GM21717 (cell line): ENCODE results near the gene LINC00237.

Experiments
- ATAC-seq: cut with Tn5 transposase; IDR thresholded peaks from one replicate; pipeline ENCODE4 v1.9.1; 2021; ENCODE audit warnings: mild to moderate bottlenecking, moderate library complexity; ENCODE audit not compliant: unreplicated experiment

Gene LINC00237

DNA sequence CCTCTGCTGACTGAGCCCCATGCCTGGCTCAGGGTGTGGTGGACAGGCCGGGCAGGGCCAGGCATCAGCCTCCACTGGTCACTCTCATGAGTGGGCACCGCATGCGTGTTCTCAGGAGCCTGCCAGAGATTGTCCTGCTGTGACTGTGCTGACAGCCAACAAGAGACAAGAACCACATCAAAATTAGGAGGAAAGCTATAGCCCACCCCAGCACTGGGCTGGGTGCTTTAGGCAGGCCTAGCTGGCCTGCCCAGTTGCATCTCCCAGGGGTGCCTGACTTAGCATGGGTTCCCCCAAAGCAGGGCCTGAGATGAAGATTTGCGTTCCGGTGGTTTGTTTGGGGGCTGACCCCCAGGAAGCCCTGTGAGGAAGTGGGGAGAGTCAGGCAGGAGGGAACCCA, 53.9 kb downstream of the LINC00237 start:
- no peak for ATAC-seq

DNA sequence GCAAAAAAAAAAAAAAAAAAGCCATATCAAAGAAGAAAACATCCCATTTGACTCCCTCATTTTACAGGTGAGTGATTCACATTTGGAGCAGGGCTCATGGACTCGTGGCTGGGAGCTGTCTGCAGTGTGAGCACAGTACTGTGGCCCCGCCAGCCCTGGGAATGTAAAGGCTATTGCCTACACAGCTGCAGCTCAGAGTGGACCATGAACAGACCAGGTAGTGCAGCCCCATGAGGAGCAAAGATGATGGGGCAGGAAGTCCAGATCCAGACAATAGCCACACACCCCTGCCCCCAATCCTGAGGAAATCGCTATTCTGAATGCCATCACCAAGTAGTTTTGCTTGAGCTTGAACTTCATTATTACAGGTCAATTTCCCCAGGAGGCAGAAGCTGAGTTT, 55.4 kb downstream of the LINC00237 start:
- ATAC-seq, result no peak

DNA sequence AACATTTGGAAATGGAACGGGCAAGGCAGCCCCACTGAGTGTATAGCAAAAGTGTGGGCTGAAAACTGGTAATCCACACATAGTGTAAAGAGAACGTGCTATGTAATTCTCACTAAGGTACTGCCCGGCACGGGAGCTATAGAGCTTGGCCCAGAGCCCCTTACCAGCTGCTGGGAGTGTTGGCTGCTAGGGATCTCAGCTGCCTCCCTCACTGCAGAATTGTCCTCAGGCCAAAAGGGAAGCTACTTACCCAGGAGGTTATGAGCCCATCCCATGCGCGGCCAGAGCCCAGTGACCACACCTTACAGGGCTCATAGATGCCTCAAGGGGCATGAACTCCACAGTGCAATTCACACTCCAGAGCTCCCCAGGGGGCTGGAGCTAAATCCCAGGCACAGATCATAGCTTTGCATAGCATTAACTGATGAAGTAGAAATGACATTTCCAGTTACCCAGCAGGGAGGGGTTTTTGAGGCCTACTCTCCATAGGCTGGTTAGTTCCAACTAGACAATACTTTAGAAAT, 56.8 kb downstream of the LINC00237 start:
- ATAC-seq, result no peak

DNA sequence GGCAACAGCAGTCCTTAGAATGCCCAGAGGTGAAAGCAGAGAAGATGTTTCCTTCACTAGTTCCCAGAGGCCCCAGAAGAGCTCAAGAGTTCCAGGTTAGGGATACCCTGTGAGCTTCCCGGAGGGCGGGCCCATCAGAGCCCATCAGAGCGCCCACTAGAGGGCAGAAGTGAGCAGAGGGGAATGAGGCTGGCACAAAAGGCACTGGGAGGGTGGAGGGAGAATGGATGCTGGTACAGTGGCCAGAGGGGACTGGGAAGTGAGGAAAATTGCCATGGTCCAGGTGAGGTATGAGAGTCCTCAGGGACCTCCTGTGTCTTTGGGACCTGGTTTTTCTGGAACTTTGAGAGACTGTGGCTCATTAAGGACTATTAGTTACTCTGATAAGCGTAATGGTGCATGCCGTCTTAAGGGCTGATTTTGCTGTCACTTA, 57.3 kb downstream of the LINC00237 start:
- ATAC-seq, result no peak

DNA sequence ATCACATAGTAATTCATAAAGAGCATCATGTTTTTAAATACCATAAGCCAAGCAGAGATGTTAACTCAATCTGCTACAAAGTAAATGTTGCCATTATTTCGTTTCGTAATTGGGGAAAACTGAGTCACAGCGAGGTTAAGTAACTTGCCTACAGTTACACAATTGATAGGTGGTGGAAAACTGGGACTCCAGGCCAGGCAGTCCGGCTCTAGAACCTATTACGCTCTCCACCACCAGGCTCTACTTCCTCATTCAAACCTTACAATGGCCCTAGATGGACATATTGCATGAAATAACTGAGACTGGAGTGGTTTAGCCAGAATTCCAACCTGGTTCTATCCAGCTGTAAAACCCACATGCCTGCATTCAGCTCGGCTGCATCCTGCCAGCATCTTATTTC, 58.2 kb downstream of the LINC00237 start:
- ATAC-seq, result no peak

DNA sequence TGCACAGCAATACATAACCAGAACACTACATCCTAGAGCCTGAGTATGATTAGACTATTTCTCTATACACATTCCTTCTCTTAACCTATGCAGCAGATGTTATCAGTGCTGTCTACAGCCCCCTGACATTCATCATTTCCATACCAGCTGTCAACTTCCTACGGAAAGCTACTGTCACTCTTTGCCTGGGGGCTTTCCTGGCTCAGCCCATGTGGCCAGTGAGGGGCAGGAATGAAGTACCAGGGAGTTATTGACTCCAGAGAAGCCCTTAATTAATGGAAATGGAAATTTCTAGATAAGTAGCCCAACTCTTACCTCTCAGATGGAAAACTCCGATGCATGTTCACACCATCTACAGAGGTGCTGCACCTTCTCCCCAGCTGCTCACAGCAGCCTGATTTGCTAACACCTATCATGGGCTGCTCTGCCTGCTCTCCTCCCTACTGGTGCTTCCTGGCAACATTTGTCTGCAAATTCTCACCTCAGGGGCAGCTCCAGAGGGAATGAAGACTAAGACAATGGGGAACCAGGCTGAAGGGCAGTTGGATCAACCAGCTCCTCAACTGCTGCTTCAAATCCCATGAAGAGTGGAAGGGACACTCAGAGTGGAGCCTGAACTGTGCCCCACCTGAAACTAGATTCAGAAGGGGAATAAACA, 59.6 kb downstream of the LINC00237 start:
- no peak for ATAC-seq
